HEK293 (cell line): ENCODE results near the gene TAAR6.
"Not testable (repeated sequence)": the region's sequence is repeated elsewhere in the genome, so short reads cannot be mapped to it uniquely, and the experiment has no call there.

ENCODE experiments used
- CTCF ChIA-PET: fragments of 350-600 bp; formaldehyde crosslinking; extraction: SDS; loops from one replicate; lab custom pipeline; 2021; ENCODE audit warnings: antibody characterized with exemption; lab: Yijun Ruan, JAX
- POLR2A ChIA-PET: fragments of 300-600 bp; formaldehyde crosslinking; extraction: SDS; loops from one replicate; lab custom pipeline; 2020; ENCODE audit warnings: antibody characterized with exemption, inconsistent platforms; lab: Yijun Ruan, JAX
- H3K27ac ChIP-seq: fragments of 200-500 bp; sonication (Bioruptor generic); 2 replicates; pipeline ENCODE4 v1.5.1; 2014; ENCODE audit warnings: low read depth, low read length, control low read depth, inconsistent platforms; ENCODE audit errors: extremely low read depth
- H3K36me3 ChIP-seq, 2 experiments: fragments of 200-500 bp in 1 of 2; sonication (Bioruptor generic) in 1 of 2; 1 replicate in 1 of 2; 2 replicates in 1 of 2; pipeline ENCODE4 v1.5.1; 2014 to 2017; ENCODE audit warnings: inconsistent platforms in 2 of 2, low read length in 2 of 2; ENCODE audit not compliant: control insufficient read depth in 2 of 2, insufficient read depth in 1 of 2
- H3K4me1 ChIP-seq: fragments of 200-500 bp; sonication (Bioruptor generic); 2 replicates; pipeline ENCODE4 v1.5.1; 2014; ENCODE audit warnings: mild to moderate bottlenecking, low read length, inconsistent platforms; ENCODE audit not compliant: control insufficient read depth, insufficient read depth
- H3K4me3 ChIP-seq: 2 replicates; pipeline ENCODE4 v1.5.1; 2011; ENCODE audit warnings: low read depth, mild to moderate bottlenecking, control low read depth, low read length, moderate library complexity
- H3K9me3 ChIP-seq: fragments of 200-500 bp; sonication (Bioruptor generic); 2 replicates; pipeline ENCODE4 v1.5.1; 2014; ENCODE audit warnings: low read depth, low read length, inconsistent platforms; ENCODE audit not compliant: control insufficient read depth, insufficient read depth
- FEZF1 ChIP-seq: fragments of 450-650 bp; formaldehyde crosslinking; IDR thresholded peaks from 2 replicates; pipeline ENCODE4 v1.5.1; 2016; ENCODE audit warnings: missing biosample characterization, missing genetic modification characterization
- GLI2 ChIP-seq: fragments of 450-650 bp; formaldehyde crosslinking; IDR thresholded peaks from 2 replicates; pipeline ENCODE4; 2017; ENCODE audit warnings: missing biosample characterization, missing genetic modification characterization, low read depth, borderline replicate concordance
- GLIS1 ChIP-seq: fragments of 450-650 bp; formaldehyde crosslinking; IDR thresholded peaks from 2 replicates; pipeline ENCODE4 v1.5.1; 2016; ENCODE audit warnings: missing biosample characterization, missing genetic modification characterization
- PRDM2 ChIP-seq: fragments of 450-650 bp; formaldehyde crosslinking; IDR thresholded peaks from 2 replicates; pipeline ENCODE4 v1.5.1; 2016; ENCODE audit warnings: missing biosample characterization, missing genetic modification characterization, borderline replicate concordance
- REST ChIP-seq: fragments of 450-650 bp; formaldehyde crosslinking; IDR thresholded peaks from 2 replicates; pipeline ENCODE4 v1.5.1; 2016; ENCODE audit warnings: missing biosample characterization, missing genetic modification characterization
- TRIM28 ChIP-seq: IDR thresholded peaks from 2 replicates; pipeline ENCODE4 v1.6.1; 2011; ENCODE audit warnings: low read length, control low read depth, borderline replicate concordance
- ZBTB6 ChIP-seq: fragments of 450-650 bp; formaldehyde crosslinking; IDR thresholded peaks from 2 replicates; pipeline ENCODE4 v1.5.1; 2017; ENCODE audit warnings: missing biosample characterization, missing genetic modification characterization
- ZEB2 ChIP-seq: fragments of 450-650 bp; formaldehyde crosslinking; IDR thresholded peaks from 2 replicates; pipeline ENCODE4 v1.5.1; 2016; ENCODE audit warnings: missing biosample characterization, missing genetic modification characterization
- ZNF132 ChIP-seq: fragments of 450-650 bp; formaldehyde crosslinking; IDR thresholded peaks from 2 replicates; pipeline ENCODE4 v1.5.1; 2017; ENCODE audit warnings: missing biosample characterization, missing genetic modification characterization, borderline replicate concordance
- ZNF146 ChIP-seq: fragments of 450-650 bp; formaldehyde crosslinking; IDR thresholded peaks from 2 replicates; pipeline ENCODE4 v1.5.1; 2016; ENCODE audit warnings: missing biosample characterization, missing genetic modification characterization
- ZNF341 ChIP-seq: fragments of 450-650 bp; formaldehyde crosslinking; IDR thresholded peaks from 2 replicates; pipeline ENCODE4; 2016; ENCODE audit warnings: low read depth, missing biosample characterization, missing genetic modification characterization
- ZNF366 ChIP-seq: fragments of 450-650 bp; formaldehyde crosslinking; conservative IDR thresholded peaks from 2 replicates; pipeline ENCODE4 v1.5.1; 2016; ENCODE audit warnings: missing biosample characterization, missing genetic modification characterization
- ZNF488 ChIP-seq: fragments of 450-650 bp; formaldehyde crosslinking; IDR thresholded peaks from 2 replicates; pipeline ENCODE4 v1.5.1; 2016; ENCODE audit warnings: missing biosample characterization, missing genetic modification characterization
- ZNF544 ChIP-seq: fragments of 450-650 bp; formaldehyde crosslinking; IDR thresholded peaks from 2 replicates; pipeline ENCODE4 v1.5.0; 2017; ENCODE audit warnings: missing biosample characterization, missing genetic modification characterization
- ZNF571 ChIP-seq: fragments of 450-650 bp; formaldehyde crosslinking; IDR thresholded peaks from 2 replicates; pipeline ENCODE4 v1.5.0; 2017; ENCODE audit warnings: missing biosample characterization, missing genetic modification characterization
- ZNF791 ChIP-seq: fragments of 450-650 bp; formaldehyde crosslinking; IDR thresholded peaks from 2 replicates; pipeline ENCODE4 v1.5.1; 2016; ENCODE audit warnings: missing biosample characterization, missing genetic modification characterization

The TAAR6 gene

GRCh38 chr6:132596201-132596600 is 26.1 kb downstream of the TAAR6 start:
- Histone ChIP-seq H3K4me1 (no peaks in the 10 kb centered on the region), H3K36me3 (no peaks in the 10 kb centered on the region), H3K27ac (no peak overlapping the region), H3K9me3 (no peaks in the 10 kb centered on the region; the same call in 1 of the 2 replicates), H3K4me3 (no peak overlapping the region)
- ChIA-PET POLR2A (no interaction called here), CTCF (interaction anchor here (0.6 to 1.4 kb wide), 7 partner anchors 19 to 901 kb away, joined by 3 to 6 read pairs (median 3); no protein-coding TSS in a partner anchor)
- TF ChIP-seq ZNF488 (tag by site-specific recombination) (no peak), ZEB2 (no peak), ZNF146 (tag by site-specific recombination) (no peak), ZNF544 (tag by site-specific recombination) (no peak), GLIS1 (tag by site-specific recombination) (no peak), REST (no peak), ZNF571 (tag by site-specific recombination) (no peak)

- H3K27ac ChIP-seq: no peak overlapping the region
- CTCF ChIA-PET: interaction anchor here (0.6 to 2.1 kb wide), 9 partner anchors 8 to 319 kb away, joined by 3 to 10 read pairs (median 3); partner anchors contain the start of gene TAAR6
- 0 out of 2 replicates have a peak, but pooled peaks have one; percentile 6 for TF ChIP-seq FEZF1 (tag by site-specific recombination)
- TF ChIP-seq GLI2 (tag by site-specific recombination): no peak
- no peak for TF ChIP-seq ZBTB6 (tag by site-specific recombination)
- peak; percentile 95 for TF ChIP-seq TRIM28
- no peak for TF ChIP-seq GLIS1 (tag by site-specific recombination)
- H3K4me1 ChIP-seq: peaks cover 7% of the 10 kb centered on the region; the same call in 1 of the 2 replicates
- POLR2A ChIA-PET: no interaction called here
- no peaks in the 10 kb centered on the region; the same call in 1 of the 2 replicates for H3K9me3 ChIP-seq
- H3K36me3 ChIP-seq: no peaks in the 10 kb centered on the region
- no peak overlapping the region for H3K4me3 ChIP-seq
These were observed 28.4 kb downstream of the TAAR6 start for GRCh38 chr6:132598473-132598872.

GRCh38 chr6:132600900-132601299 is 30.8 kb downstream of the TAAR6 start:
- H3K36me3 ChIP-seq, H3K9me3 ChIP-seq, H3K27ac ChIP-seq, H3K4me1 ChIP-seq, POLR2A ChIA-PET, H3K4me3 ChIP-seq: not testable (repeated sequence)
- peak; percentile 85 for TF ChIP-seq ZNF366 (tag by site-specific recombination)
- CTCF ChIA-PET: interaction anchor here (0.8 kb wide), 1 partner anchor 70 kb away, joined by 3 read pairs; no protein-coding TSS in a partner anchor

GRCh38 chr6:132604635-132605152 is 34.6 kb downstream of the TAAR6 start:
- CTCF ChIA-PET: interaction anchor here (0.7 kb wide), 1 partner anchor 164 kb away, joined by 3 read pairs; no protein-coding TSS in a partner anchor
- POLR2A ChIA-PET: no interaction called here
- peaks cover 7% of the 10 kb centered on the region; the same call in 1 of the 2 replicates for H3K4me1 ChIP-seq
- H3K9me3 ChIP-seq: no peaks in the 10 kb centered on the region; the same call in 1 of the 2 replicates
- H3K27ac ChIP-seq: no peak overlapping the region
- no peak overlapping the region for H3K4me3 ChIP-seq
- no peaks in the 10 kb centered on the region for H3K36me3 ChIP-seq
- TF ChIP-seq ZNF132 (tag by site-specific recombination) (no peak), PRDM2 (tag by site-specific recombination) (no peak), ZNF791 (tag by site-specific recombination) (no peak), ZNF341 (tag by site-specific recombination) (no peak), TRIM28 (no peak)
